HT-29 (cell line): Measurements from ENCODE around the gene FLT3. TPM values are rescaled to one million over a fixed set of nuclear protein-coding genes. Genes with fewer than 3 reads are reported as not detected.
A peak's percentile ranks its signal among the peaks of the same experiment; 100 is the strongest.
"Not testable (repeated sequence)": the region's sequence is repeated elsewhere in the genome, so short reads cannot be mapped to it uniquely, and the experiment has no call there.

Experiments used
- DNase-seq: peaks from one replicate; pipeline ENCODE4 v3.0.0-alpha.2; 2015; ENCODE audit warnings: low spot score
- total RNA-seq: library from RNA; depleted of rRNA; stranded (reverse); fragments of >200 nt; shearing (Covaris generic); gene quantifications from 2 replicates; pipeline ENCODE4 v1.2.3, GENCODE V29; 2014; rRNA removed

Gene FLT3
- total RNA-seq, result not detected in 2 replicates

DNA sequence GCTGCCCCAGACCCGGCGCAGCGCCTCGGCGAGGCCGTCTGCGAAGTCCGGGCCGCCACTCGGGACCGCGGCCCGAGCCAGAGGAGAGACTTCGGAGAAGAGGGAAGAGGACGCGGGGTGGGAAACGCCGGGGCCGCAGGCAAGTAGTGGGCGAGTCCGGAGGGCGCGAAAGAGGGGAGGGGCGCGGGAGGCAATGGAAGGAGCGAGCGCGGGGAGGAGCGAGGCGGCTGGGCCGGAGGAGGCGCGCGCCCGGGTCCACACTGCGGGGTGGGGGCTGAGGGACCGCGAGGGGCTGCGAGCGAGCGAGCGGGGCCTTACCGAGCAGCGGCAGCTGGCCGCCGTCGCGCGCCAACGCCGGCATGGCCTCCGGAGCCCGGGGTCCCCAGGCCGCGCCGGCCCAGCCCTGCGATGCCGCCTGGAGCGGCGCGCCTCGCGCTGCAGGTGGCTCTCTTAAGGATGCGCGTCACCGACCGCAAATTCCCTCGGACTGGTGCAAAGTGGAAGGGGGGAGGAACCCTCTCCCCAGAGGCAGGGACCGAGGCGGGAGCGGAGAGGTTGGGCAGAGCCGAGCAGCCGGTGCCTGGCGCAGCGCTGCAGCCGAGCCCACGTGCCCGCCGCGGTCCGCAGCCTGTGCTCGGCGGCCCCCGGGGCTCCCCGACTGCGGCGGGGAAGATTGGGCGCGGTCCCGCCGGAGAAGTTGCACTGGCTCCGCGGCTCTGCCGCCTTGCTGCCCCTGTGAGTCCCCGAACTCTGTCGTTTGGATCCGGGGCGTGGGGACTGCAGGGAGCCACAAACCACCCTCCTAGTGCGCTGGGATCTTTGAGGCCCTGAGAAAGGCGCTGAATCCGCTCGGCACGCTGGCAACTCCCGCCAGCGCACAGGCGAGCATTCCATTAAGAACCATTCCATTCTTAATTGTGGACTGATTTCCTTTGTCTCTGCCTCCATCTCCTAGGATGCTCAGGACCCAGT lies at the start of gene FLT3:
FLT3 (minus strand) TSS at position 427 of the 972 bp plus-strand sequence; CDS start at position 361, 66 bp downstream.
- no peak for DNase-seq

DNA sequence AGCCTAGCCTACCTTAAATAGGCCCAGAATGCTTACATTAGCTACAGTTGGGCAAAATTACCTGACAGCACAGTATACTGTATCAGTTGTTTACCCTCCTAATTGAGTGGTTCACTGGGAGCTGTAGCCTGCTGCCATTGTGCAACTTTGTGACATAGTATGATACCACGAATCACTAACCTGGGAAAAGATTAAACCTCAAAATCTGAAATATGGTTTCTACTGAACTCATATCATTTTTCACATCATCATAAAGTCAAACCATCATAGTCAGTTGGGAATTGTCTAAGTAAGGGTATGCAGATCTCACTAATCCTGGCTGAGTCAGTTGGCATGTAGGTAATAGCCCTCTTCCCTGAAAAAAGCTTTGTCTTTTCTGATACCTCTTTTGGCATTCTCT lies 47.1 kb upstream of the FLT3 start:
- no peak for DNase-seq

DNA sequence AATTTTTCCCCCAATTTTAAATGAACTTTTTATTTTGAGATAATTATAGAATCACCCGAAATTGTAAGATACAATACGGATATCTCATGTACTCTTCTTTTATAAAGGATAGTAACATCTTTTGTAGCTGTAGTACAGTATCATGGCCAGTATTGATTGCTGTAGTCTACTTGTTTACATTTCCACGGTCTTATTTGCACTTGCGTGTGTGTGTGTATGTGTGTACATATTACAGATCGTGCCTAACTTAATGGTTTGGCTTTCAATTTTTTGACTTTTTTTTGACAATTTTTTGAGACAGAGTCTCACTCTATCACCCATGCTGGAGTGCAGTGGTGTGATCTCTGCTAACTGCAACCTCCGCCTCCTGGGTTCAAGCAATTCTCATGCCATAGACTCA lies 44.7 kb upstream of the FLT3 start:
- DNase-seq, result no peak

DNA sequence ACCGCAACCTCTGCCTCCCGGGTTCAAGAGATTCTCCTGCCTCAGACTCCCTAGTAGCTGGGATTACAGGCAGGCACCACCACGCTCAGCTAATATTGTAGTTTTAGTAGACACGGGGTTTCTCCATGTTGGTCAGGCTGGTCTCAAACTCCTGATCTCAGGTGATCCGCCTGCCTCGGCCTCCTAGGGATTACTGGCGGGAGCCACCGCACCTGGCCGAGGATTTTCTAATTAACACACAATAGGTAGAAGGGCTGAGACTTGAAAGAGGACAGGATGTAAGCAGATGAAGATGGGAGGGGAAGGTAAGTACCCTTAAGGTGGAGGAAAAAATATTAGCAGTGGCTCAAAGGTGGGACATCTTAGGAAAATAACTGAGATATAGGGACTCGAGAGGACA lies 41.2 kb upstream of the FLT3 start:
- not testable (repeated sequence) for DNase-seq

DNA sequence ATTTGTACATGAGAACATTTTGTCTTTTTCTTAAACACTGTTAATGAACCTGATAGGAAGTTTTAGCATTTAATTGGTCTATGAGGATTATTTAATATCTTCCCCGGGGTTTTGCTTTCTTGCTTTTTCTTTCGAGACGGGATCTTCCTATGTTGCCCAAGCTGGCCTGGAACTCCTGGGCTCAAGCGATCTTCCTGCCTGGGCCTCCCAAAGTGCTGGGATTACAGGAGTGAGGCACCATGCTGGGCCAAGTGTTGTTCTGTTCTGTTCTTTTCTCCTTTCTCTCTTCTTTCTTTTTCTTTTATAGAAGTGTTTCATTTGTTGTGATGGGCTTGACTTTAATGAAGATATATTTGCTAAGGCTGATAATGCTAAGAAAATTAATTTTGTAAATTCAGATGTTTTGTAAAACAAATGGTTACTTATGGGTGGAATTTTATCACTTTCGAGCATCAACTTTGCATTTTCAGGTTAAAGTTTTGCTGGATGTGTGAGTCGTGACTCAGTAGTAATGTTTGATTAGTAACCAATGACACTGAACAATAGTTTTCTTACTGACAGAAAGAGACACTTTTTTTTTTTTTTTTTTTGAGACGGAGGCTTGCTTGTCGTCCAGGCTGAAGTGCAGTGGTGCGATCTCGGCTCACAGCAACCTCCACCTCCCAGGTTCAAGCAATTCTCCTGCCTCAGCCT lies 40.2 kb upstream of the FLT3 start:
- peak; percentile 17 for DNase-seq

DNA sequence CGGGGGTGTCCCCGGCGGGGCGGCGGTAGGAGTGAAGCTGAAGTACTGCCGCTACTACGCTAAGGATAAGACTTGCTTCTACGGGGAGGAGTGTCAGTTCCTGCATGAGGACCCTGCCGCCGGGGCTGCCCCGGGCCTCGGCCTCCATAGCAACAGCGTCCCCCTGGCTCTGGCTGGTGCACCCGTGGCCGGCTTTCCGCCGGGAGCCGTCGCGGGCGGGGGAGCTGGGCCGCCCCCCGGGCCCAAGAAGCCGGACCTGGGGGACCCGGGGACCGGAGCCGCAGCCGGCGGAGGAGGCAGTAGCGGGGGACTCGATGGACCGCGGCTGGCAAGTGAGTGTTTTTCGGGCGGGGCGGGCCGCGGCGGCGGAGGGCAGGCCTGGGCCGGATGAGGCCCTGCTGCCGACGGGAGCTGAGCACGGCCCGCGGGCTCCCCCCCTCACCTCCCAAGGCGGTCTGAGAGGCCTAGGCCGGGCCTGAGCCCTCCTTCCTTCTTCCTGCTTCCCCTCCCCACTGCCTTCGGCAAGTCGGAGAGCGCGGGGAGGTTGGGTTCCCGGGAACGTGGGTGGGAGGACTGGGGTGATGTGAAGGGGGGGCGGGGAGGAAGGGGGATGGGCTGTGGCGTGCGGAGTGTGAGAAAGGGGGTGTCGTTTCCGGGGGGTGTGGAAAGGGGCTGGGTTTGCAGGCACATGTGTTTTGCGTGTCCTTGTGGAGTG lies 38.5 kb upstream of the FLT3 start:
- DNase-seq, result peak; percentile 97

DNA sequence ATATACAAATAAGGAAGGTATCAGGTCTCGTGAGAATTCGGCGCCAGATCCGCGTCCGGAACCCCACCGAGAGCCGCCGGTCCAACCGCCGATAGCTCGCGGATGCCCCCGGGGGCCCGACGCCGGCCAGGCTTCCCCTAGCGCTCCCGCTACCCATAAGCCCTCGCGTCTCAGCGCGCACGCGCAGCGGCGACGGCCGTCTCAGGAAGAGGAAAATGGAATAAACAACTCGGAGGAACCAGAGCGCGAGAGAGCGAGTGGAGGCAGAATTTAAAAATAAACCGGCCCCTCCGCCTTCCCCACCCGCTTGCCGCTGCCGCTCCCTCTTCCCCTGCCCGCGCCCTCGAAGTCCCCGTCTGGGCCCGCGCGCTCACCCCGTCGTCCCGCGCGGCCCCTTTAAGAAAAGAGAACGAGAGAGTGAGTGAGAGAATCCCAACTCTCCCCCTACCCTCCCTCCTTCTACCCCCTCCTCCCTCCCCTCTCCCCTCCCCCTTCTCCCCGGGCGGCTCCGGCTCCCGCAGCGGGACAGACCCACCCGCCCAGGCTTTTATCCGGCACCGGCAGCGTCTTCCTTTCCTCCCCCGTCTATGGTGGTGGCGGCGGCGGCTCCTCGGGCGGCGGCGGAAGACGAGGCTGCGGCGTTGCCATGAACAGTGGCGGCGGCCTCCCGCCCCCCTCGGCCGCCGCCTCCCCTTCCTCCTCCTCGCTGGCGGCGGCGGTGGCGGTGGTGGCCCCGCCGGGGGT lies 37.8 kb upstream of the FLT3 start, which contains the start of gene PAN3:
PAN3 (plus strand) TSS at position 534 of the 744 bp plus-strand sequence; CDS start at position 647, 113 bp downstream.
- peak; percentile 100 for DNase-seq

DNA sequence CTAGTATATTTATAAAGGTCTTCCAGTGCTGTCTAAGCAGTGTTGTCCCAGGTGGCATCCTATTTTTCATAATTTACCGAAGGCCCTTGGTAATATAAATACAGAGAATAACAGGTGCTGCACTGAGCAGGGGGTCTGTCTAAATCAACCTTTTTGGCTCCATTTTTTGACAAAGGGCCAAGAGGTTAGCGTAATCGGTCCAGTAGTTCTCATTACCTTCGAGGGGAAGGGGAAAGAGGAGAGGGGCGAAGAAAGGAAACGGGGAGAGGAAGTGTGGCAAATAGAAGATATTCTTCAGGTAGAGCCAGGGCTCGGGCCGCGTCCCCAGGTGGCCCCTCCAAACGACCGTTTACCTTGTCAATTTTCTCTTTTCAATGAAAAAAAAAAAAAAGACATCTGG lies 37.2 kb upstream of the FLT3 start:
- DNase-seq, result peak; percentile 58

DNA sequence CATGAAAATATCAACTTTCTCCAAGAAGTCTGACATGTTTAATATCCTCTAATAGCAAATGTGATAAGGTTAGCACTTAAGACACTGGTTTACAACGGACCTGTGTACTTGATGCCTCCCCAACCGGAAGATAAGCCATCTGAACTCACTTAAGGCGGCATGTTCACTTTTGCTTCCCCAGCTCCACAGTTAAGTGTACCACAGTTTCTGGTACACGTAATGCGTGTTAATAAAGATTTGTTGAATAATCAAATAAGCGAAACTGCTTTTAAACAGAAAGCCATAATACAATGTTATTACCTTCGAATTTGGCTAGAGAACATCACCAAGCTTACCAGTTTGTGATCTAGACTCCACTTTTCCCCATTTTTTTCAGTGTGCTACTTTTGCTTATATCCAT lies 36.5 kb upstream of the FLT3 start:
- DNase-seq, result peak; percentile 60

DNA sequence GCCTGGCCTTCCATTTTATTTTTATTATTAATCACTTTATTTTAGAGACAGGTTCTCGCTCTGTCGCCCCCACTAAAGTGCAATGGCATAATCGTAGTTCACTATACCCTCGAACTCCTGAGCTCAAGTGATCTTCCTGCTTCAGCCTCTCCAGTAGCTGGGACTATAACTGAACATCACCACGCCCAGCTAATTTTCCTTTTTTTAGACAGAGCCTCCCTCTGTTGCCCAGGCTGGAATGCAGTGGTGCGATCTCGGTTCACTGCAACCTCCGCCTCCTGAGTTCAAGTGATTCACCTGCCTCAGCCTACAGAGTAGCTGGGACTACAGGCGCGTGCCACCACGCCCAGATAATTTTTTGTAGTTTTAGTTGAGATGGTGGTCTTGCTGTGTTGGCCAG lies 31.3 kb upstream of the FLT3 start:
- no peak for DNase-seq

DNA sequence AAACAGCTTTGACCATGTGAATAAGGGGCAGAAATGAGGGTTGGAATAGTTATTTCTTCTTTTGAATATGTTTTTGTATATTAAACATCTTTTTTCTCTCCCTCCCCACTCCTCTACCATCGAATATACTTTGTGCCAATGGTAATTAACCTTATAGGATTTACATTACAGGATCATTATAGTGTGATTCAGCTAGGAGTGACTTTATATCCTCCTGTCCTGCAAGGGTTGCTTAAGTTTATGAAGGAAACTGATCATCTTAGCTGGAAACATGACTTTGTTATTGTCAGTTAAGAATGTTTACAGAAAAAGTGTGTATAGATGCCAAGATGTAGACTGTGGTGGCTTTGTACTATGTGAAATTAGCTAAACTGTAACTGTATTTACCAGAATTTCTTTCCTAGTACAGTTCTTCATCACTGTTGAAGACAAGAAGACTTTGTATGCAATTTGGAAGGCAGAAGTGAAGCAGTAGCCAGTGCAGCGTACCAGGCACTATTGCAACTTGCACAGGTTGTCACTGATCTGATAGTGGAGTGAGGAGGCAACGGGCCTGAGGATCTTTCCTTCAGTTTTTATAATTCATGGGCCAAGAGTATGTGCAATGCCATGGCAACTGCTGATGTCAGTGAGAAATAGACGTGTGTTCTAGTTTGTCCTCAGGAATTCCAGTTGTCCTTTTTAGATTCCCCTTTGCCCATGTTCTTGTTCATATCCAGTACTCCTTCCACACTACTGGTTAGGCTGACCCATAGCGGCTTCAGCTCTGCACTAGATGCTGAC lies 29.7 kb upstream of the FLT3 start:
- no peak for DNase-seq

DNA sequence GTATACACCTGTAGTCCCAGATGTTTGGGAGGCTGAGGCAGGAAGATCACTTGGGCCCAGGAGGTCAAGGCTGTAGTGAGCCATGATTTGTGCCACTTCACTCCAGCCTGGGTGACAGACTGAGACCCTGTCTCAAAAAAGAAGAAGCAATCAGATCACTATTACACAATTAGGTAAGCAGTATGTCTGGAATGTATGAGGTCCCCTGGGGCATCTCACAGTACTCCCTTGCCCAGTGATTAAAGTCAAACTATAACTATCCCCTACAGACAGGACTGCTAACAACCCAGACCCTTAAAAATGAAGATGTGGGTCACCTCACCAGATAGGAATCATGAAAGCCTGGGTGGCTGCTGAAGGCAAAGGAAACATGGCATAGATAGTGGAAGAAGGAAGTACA lies 28.6 kb upstream of the FLT3 start:
- no peak for DNase-seq

DNA sequence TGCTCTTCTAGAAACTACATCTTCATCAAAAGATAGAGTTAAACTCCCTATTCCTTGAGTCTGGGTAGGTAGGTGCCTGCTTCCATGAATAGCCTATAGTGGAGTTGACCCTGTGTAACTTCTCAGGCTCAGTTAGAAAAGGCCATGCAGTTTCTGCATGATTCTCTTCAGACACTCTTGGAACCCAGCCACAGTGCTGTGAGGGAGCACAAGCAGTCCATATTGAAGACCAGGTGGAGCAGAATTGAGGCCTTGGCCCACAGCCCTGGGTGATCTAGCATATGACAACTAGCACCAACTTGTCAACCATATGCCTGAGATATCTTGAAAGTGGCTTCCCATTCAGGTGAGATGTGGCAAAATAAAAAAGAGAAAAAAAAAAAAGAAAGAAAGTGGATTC lies 27.7 kb upstream of the FLT3 start:
- no peak for DNase-seq

DNA sequence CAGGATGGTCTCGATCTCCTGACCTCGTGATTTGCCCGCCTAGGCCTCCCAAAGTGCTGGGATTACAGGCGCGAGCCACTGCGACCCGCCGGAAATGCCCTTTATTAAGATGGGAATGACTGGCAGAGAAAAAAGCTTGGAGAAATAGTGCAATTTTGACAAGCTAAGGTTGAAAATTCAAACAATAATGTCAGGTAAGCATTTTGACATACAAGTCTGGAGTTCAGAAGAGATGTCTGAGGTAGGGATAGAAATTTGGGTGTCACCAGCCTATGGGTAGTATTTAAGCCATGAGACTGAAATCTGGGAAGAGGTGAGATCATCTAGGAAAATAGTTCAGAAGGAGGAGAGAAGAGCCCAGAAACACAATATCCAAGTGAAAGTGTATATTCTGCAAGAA lies 20.8 kb upstream of the FLT3 start:
- DNase-seq, result no peak

DNA sequence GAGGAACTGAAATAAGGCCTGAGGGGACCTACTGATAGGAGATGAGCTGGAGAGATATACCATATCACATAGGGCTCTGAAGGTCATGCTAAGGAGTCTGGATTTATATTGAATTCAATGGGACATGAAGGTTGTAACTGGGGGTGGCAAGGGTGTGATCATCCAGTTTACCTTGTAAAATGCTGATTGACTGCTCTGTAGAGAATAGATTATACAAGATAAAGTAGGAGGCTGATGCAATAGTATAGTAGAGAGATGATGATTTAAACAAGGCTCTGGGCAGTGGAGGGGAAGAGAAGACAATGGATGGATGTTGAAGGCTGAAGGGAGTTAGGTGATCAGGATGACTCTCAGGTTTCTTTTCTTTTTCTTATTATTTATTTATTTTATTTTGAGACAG lies 19.9 kb upstream of the FLT3 start:
- no peak for DNase-seq

DNA sequence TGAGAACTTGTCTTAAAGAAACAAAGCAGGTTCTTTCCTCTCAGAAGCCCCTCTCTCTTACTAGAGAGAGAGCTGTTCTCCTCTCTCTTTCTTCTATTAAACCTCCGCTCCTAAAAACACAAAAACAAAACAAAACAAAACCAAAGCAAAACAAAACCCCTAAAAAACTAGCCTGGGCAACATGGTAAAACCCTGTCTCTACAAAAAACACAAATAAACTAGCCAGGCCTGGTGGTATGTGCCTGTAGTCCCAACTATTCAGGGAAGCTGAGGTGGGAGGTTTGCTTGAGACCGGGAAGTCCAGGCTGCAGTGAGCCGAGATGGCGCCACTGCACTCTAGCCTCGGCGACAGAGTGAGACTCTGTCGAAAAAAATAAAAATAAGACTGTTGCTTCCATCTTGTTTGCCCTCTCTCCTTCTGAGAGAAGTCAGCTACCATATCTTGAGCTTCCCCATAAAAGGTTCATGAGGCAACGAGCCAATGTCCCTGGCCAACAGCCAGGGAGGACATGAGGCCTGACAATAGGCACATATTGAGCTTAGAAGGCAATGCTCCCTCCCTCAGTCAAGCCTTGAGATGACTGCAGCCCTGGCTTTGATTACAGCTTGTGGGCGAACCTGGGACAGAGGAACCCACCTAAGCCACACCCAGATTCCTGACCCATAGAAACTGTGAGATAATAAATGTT lies 17.5 kb upstream of the FLT3 start:
- DNase-seq, result peak; percentile 49

DNA sequence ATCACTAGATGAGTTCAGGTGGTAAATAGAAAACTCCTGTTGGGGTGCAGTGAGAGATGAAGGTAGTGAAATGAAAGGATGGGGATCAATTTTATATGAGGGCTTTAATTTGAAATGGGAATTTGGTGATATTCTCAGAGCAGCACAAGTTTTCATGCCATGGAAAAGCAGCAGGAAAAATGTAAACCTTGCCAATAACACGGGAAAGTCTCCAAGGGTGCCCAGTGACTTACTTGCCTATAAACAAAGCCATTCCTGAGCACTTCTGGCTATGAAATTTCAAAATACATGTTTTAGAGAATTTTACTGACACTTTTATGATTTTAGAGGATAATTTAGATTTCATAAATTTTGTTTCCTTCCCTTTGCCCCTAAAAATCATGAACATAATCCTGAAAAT lies 16.4 kb upstream of the FLT3 start:
- no peak for DNase-seq

DNA sequence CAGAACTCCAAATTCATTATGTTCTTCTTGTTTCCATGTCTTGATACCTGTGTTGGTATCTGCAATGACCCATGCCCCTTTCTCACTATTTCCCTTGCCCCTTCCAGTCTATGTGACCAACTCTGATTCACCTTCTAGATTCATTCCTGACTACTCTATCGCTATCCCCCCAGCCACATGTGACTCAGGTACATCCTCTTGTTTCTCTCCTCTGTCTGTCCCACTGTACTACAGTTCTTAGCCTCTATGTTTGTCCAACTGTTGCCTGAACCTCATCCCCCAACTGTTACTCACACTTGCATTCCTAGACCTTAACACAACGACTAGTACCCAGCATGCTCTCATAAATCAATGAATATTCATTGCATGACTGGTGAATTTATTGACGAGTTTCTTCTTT lies 10.0 kb upstream of the FLT3 start:
- no peak for DNase-seq

DNA sequence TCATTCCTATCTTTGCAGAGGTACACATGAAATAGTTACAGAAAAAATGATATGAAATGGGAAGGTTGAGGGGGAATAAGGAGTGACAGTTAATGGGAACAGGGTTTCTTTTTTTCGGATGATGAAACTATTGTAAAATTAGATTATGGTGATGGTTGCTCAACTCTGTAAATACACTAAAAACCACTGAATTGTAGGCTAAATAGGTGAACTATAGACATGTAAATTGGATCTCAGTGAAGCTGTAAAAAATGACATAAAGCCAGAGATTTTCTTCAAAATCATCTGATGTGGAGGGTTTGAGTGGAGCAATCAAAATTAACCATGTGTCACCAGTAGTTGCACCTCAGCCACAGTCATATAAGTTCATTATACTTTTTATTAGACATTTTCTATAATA lies 6.6 kb upstream of the FLT3 start:
- DNase-seq, result no peak

DNA sequence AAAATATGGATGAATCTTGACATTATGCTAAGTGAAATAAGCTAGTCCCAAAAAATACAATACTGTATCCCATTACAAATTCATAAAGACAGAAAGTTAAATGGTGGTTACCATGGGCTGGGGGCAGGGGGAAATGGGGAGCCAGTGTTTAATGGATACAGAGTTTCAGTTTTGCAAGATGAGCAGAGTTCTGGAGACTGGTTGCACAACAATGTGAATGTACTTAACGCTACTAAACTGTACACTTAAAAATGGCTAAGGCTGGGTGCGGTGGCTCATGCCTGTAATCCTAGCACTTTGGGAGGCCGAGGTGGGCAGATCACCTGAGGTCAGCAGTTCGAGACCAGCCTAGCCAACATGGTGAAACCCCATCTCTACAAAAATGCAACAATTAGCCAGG lies 1.5 kb upstream of the FLT3 start:
- not testable (repeated sequence) for DNase-seq
